ENCODE measurements around the gene ZDHHC8.
"Not testable (repeated sequence)": the region's sequence is repeated elsewhere in the genome, so short reads cannot be mapped to it uniquely, and the experiment has no call there.

Gene ZDHHC8

DNA sequence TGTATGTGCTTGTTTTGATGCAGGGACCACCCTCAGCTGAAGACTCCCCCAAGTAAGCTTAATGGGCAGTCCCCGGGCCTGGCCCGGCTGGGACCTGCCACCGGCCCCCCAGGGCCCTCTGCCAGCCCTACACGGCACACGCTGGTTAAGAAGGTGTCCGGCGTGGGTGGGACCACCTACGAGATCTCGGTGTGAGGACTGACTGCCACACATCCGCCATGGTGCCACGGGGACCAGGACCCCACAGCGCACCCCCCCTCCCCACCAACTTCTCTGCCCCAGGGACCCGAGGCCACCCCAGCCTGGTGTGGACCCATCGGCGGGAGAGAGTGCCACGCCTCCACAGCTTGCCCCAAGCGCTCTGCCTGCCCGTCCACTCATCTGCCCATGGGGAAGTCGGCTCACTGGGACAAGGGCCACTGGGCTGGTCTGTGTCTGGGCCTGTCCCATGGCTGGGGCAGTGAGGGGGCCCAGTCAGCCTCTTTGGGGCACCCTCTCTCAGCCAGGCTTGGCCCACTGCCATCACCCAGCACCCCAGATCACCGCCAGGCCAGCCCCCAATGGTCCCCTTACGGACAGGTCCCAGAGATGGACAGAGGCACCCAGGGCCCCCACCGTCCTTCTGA lies 13.7 kb downstream of the ZDHHC8 start:
- no peak for DNase-seq

GRCh38 chr22:20145832-20146223 lies 14.2 kb downstream of the ZDHHC8 start:
- no peak for DNase-seq

GRCh38 chr22:20146777-20147176 lies 15.2 kb downstream of the ZDHHC8 start:
- DNase-seq, result no peak

DNA sequence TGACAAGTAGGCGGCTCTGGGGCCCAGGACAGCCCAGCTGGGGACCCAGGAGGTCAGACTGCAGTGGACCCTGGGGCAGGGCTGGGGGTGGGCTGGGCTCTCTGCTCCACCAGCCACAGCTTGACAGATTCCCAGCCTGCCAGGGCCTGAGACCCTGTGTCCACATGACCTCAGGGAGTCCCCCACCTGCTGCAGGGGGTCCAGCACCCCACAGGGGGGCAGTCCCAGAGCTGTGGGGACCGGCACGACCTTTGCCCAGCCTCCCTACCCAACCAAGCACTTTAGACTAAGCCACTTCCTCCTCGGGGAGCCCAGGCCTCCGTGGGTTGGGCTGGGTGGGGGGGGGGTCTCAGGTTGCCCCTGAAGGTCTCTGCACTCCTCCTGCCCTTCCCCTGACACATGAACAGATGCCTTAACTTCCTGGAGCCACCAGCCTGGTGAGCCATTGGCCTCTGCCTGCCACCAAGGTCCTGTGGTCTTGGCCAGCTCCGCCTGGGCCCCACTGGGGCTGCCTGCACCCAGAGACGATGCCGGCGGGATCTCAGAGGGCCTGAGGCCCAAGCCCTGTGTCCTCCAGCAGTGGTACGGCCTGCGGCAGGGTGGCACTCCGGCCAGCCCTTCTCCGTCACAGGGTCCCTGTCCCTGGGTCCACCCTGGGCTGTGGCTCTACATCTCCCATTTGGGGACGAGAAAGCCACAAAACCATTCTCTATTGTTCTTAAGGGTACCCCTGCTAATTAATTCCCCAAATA lies 15.8 kb downstream of the ZDHHC8 start:
- no peak for DNase-seq

DNA sequence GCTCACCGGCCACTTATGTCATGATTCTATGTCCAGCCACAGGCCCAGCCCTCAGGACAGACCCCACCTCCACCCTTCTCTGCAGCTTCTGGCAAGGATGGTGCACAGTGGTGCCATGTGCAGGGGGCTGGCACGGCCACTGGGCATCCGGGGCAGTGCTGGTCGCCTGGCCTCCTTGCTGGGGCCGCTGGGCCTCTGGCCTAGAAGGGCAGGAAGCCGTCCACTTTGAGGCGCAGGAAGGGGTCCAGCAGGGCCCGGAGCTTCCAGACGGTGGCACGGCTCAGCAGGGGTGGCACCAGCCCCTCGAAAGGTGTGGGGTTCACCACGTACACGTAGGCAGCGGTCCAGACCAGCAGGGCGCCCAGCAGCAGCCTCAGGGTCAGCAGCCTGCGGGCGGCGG lies 16.8 kb downstream of the ZDHHC8 start:
- no peak for DNase-seq

GRCh38 chr22:20149257-20150250 lies 17.9 kb downstream of the ZDHHC8 start:
- no peak for DNase-seq

GRCh38 chr22:20150381-20151275 lies 19.0 kb downstream of the ZDHHC8 start, which contains the start of gene CCDC188:
Gene CCDC188, minus strand, starts transcription at chr22:20151055. Its CDS starts 69 bp downstream, at chr22:20150986.
- DNase-seq, result no peak

- no peak for DNase-seq
These were observed 19.6 kb downstream of the ZDHHC8 start for GRCh38 chr22:20151276-20151588.

- no peak for DNase-seq
These were observed 20.9 kb downstream of the ZDHHC8 start for GRCh38 chr22:20152464-20152890.

GRCh38 chr22:20153945-20154344 lies 22.3 kb downstream of the ZDHHC8 start:
- DNase-seq, result no peak

DNA sequence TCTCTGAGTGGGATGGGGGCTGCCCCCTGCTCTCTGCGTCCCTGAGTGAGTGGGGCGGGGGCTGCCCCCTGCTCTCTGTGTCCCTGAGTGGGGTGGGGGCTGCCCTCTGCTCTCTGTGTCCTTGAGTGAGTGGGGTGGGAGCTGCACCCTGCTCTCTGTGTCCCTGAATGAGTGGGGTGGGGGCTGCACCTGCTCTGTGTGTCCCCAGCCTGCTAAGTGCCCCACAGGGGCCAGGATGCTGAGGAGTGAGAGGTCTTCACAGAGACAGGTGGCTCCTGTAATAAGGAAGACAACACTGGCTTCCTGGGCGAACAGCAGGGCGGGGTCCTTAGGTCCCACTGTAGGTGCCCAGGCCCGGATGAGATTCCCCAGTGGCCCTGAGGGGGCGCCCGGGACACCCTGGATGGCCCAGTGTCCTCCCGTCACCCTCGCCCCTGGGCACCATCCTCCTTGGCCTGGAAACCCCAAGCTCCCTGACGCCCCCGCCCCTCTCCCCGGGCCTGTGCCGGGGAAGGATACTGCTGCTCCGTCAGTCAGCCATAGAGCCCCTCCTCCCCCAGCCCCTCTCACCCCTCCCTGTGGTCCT lies 23.1 kb downstream of the ZDHHC8 start:
- DNase-seq, result no peak

DNA sequence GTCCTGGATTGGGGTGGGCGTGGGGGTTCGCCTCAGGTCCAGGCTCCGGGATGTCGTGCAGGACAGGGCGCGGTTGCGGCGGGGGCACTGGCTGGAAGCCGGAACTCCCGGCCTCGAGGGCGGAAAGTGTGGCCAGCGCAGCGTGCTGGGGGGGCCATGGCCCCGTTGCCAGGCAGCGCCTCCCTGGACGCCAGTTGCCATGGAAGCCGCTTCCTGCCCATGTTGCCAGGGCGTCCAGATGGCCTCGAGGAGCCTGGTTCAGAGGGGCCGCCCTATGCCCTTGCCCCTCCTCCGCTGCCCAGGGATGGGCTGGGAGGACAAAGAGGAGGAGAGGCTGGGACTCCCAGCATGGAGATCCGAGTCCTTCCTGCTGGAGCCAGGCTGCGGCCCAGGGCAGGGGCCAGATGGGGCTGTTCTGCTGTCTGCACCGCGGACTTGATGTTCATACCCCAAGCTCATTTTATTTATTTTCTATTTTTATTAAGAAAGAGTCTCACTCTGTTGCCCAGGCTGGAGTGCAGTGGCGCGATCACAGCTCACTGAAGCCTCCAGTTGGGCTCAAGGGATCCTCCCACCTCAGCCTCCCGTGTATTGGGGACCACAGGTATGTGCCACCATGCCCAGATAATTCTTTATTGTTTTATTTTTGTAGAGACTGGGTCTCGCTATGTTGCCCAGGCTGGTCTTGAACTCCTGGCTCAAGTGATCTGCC lies 23.9 kb downstream of the ZDHHC8 start:
- no peak for DNase-seq

DNA sequence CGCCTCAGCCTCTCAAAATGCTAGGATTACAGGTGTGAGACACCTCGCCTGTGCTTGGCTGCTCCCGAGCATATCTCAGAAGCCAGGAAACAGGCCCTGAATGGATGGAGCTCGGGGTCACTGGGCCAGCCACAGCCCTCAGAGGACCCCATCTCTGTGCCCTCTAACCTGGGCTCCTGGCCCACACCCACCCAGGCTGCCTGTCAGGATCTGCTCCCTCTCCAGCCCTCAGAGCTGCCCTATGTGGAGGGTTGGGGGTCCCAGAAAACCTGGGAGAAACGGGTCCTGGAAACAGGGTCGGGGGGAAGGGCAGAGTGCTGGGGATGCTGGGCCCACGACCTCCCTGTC lies 24.4 kb downstream of the ZDHHC8 start:
- no peak for DNase-seq

GRCh38 chr22:20156611-20157429 lies 25.2 kb downstream of the ZDHHC8 start:
- DNase-seq, result no peak

DNA sequence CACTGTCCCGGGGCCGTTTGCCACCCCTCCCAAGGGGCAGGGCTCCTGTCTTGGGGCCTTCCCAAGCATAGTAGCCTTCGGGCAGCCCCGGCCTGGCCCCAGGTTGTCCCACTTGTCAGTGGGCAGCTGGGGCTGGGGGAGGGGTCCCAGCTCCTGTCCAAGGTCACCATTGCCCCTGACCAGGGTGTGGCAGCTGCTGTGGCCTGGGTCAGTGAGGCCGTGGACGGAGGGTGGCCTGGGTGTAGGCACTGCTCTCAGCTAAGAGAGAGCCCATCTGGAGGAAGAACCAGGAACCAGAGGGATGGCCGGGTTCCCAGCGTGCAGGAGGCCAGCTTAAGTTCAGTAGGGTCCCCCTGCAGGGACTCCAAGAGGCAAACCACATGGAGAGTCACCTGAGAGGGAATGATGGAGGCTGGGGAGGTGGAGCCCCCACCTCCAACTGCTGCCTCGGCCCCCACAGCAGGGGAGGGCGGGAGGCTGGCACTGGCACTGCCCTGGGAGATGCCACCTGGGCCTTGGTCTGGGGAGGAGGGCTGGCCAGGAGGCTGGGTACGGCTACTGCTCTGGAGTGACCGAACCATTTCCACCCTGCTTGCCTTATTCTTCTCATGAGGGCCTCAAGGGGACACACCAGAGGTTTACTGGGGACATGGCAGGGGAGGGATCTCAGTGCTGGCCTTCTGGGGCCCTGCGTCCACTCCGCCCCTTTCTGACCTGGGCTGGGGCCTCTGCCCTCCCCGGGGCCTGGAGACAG lies 26.0 kb downstream of the ZDHHC8 start:
- no peak for DNase-seq

- no peak for DNase-seq
These were observed 26.9 kb downstream of the ZDHHC8 start for GRCh38 chr22:20158391-20159036.

GRCh38 chr22:20159076-20159475 lies 27.5 kb downstream of the ZDHHC8 start:
- no peak for DNase-seq

DNA sequence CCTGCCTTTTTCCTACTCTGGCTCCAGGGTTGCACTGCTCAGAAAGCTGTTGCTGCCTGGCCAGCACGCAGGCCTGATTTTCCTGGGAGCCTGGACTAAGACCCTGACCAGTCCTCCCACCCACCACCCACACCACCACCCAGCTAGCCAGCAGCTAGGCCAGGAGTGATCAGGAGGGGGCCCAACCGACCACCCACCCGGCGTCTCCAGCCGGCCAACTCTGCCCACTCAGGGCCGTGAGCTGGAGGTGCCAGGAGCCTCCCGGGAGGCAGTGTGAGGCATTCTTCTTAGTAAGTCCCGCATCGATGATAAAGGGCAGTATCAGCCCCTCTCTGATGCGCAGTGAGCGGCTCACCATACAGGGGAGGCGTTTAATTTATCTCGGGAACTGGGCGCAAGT lies 27.9 kb downstream of the ZDHHC8 start:
- not testable (repeated sequence) for DNase-seq

DNA sequence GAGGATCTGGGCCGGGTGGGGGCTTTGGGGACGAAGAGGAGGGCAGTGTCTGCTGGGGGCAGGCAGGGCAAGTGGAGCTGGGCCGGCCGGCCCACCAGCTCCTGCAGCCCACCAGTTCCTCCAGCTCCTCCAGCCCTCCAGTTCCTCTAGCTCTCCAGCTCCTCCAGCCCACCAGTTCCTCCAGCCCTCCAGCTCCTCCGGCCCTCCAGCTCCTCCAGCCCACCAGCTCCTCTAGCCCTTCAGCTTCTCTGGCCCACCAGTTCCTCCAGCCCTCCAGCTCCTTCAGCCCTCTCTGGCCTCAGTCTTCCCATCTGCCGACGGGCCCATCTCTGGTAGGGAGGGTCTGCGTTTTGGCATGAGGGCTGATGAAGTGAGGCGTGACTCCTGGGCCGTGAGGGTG lies 28.4 kb downstream of the ZDHHC8 start:
- no peak for DNase-seq

Measured in cortex of kidney (tissue), 1 donor.